HEK293T (cell line): Measurements from ENCODE around the gene MTHFR.

ENCODE experiments used
- BHLHE40 ChIP-seq: fragments of 450-650 bp; IDR thresholded peaks from 2 replicates; pipeline ENCODE4 v1.6.1; 2016; ENCODE audit warnings: mild to moderate bottlenecking, moderate library complexity, borderline replicate concordance
- FOXA1 ChIP-seq: fragments of 450-650 bp; IDR thresholded peaks from 2 replicates; pipeline ENCODE4 v1.6.1; 2016; ENCODE audit warnings: mild to moderate bottlenecking
- TARDBP ChIP-seq: fragments of 450-650 bp; IDR thresholded peaks from 2 replicates; pipeline ENCODE4 v1.6.1; 2016

- no peak for TF ChIP-seq BHLHE40
- TF ChIP-seq TARDBP = no peak
- TF ChIP-seq FOXA1 = no peak
Observed at GRCh38 chr1:11794446-11795237, 11.1 kb downstream of the MTHFR start.
